T-helper 2 cell treated with Interferon-gamma antibody and Interleukin-4, amounts not matched to agents 5 μg/mL and 100 μg/mL, for 36 hours (primary cell): Measurements from ENCODE around the gene TGFB3.

Experiments
- DNase-seq: peaks from one replicate; pipeline ENCODE4 v3.0.0; 2021; ENCODE audit warnings: low spot score
- H3K27ac Mint-ChIP-seq: one replicate; pipeline ENCODE4 v1.8.0; 2021; ENCODE audit warnings: mild to moderate bottlenecking, mixed read lengths
- H3K27me3 Mint-ChIP-seq: one replicate; pipeline ENCODE4 v1.8.0; 2021; ENCODE audit warnings: low read depth, mixed read lengths
- H3K36me3 Mint-ChIP-seq: one replicate; pipeline ENCODE4 v1.8.0; 2021; ENCODE audit warnings: low read depth, mixed read lengths
- H3K4me1 Mint-ChIP-seq: one replicate; pipeline ENCODE4 v1.8.0; 2021; ENCODE audit warnings: low read depth, mixed read lengths
- H3K4me3 Mint-ChIP-seq: one replicate; pipeline ENCODE4 v1.8.0; 2022; ENCODE audit warnings: mild to moderate bottlenecking, moderate library complexity, mixed read lengths
- H3K9me3 Mint-ChIP-seq: one replicate; pipeline ENCODE4 v1.8.0; 2021; ENCODE audit warnings: mixed read lengths

The TGFB3 gene

DNA sequence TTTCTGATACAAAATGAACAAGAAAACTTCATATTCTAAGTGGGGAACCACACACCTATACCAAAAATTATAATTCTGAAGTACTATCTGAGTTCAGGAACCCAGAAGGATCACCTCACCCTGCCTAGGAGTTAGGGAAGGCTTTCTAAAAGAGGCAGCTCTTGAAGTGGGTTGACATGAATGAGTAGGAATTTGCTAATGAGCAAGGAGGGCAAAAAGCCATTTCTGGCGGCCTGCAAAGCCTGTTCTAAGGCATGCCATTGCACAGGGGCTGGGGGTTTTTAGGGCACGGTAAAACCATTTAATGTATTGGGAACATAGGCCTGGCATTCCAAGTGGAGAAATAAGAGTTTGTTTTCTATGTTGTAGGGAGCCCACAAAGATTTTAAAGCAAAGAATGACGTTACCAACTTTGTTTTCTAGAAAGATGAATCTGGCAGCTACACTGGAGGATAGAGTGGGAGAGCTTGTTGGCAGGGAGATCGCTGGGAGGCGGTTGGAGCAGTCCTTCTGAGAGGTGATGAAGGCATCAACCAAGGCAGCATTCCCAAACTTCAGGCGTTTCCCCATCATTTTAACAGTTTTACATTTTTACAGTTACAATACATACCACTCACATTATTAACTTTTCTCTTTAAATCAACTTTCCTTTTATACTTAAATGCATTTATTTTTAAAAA lies 17.9 kb upstream of the TGFB3 start:
- peaks cover 3% of the 10 kb centered on the region for H3K9me3 Mint-ChIP-seq
- no peak for DNase-seq
- no peak overlapping the region for H3K4me3 Mint-ChIP-seq
- H3K36me3 Mint-ChIP-seq = peaks cover 1% of the 10 kb centered on the region
- no peak overlapping the region for H3K27ac Mint-ChIP-seq
- H3K4me1 Mint-ChIP-seq = no peaks in the 10 kb centered on the region
- no peaks in the 10 kb centered on the region for H3K27me3 Mint-ChIP-seq

GRCh38 chr14:75996488-75996887 lies 14.7 kb upstream of the TGFB3 start:
- Mint-ChIP-seq H3K9me3 (no peaks in the 10 kb centered on the region), H3K4me1 (peaks cover 3% of the 10 kb centered on the region), H3K4me3 (no peak overlapping the region), H3K27me3 (no peaks in the 10 kb centered on the region), H3K27ac (no peak overlapping the region), H3K36me3 (peaks cover under 1% of the 10 kb centered on the region)
- DNase-seq = no peak

GRCh38 chr14:75995372-75996041 lies 13.7 kb upstream of the TGFB3 start:
- Mint-ChIP-seq H3K27me3 (no peaks in the 10 kb centered on the region), H3K36me3 (no peaks in the 10 kb centered on the region), H3K27ac (no peak overlapping the region), H3K4me3 (no peak overlapping the region), H3K4me1 (peaks cover 3% of the 10 kb centered on the region), H3K9me3 (no peaks in the 10 kb centered on the region)
- no peak for DNase-seq

- no peak for DNase-seq
- Mint-ChIP-seq H3K27me3 (no peaks in the 10 kb centered on the region), H3K4me1 (peaks cover 3% of the 10 kb centered on the region), H3K4me3 (no peak overlapping the region), H3K36me3 (no peaks in the 10 kb centered on the region), H3K9me3 (no peaks in the 10 kb centered on the region), H3K27ac (no peak overlapping the region)
These were observed 11.8 kb upstream of the TGFB3 start for GRCh38 chr14:75993567-75994041.

- H3K4me3 Mint-ChIP-seq = no peak overlapping the region
- no peaks in the 10 kb centered on the region for H3K27me3 Mint-ChIP-seq
- H3K4me1 Mint-ChIP-seq = peaks cover 3% of the 10 kb centered on the region
- no peaks in the 10 kb centered on the region for H3K9me3 Mint-ChIP-seq
- no peak for DNase-seq
- no peaks in the 10 kb centered on the region for H3K36me3 Mint-ChIP-seq
- no peak overlapping the region for H3K27ac Mint-ChIP-seq
These were observed 10.0 kb upstream of the TGFB3 start for GRCh38 chr14:75991753-75992152.

- H3K27ac Mint-ChIP-seq = no peak overlapping the region
- no peaks in the 10 kb centered on the region for H3K27me3 Mint-ChIP-seq
- DNase-seq = no peak
- H3K4me3 Mint-ChIP-seq = no peak overlapping the region
- H3K9me3 Mint-ChIP-seq = no peaks in the 10 kb centered on the region
- H3K36me3 Mint-ChIP-seq = no peaks in the 10 kb centered on the region
- peaks cover 10% of the 10 kb centered on the region for H3K4me1 Mint-ChIP-seq
These were observed 8.5 kb upstream of the TGFB3 start for GRCh38 chr14:75990297-75990696.

- Mint-ChIP-seq H3K4me3 (no peak overlapping the region), H3K36me3 (no peaks in the 10 kb centered on the region), H3K9me3 (no peaks in the 10 kb centered on the region), H3K27me3 (peaks cover 7% of the 10 kb centered on the region), H3K27ac (no peak overlapping the region), H3K4me1 (peaks cover 10% of the 10 kb centered on the region)
- no peak for DNase-seq
These were observed 7.3 kb upstream of the TGFB3 start for GRCh38 chr14:75989134-75989533.

- no peak overlapping the region for H3K27ac Mint-ChIP-seq
- no peak for DNase-seq
- H3K36me3 Mint-ChIP-seq = no peaks in the 10 kb centered on the region
- H3K4me3 Mint-ChIP-seq = no peak overlapping the region
- H3K27me3 Mint-ChIP-seq = peaks cover 21% of the 10 kb centered on the region
- peaks cover 8% of the 10 kb centered on the region for H3K4me1 Mint-ChIP-seq
- no peaks in the 10 kb centered on the region for H3K9me3 Mint-ChIP-seq
These were observed 5.6 kb upstream of the TGFB3 start for GRCh38 chr14:75987201-75987970.

GRCh38 chr14:75986439-75986765 lies 4.6 kb upstream of the TGFB3 start:
- DNase-seq = no peak
- Mint-ChIP-seq H3K36me3 (no peaks in the 10 kb centered on the region), H3K9me3 (no peaks in the 10 kb centered on the region), H3K27me3 (peaks cover 22% of the 10 kb centered on the region), H3K4me3 (peak overlapping the region; percentile 78), H3K27ac (no peak overlapping the region), H3K4me1 (peaks cover 12% of the 10 kb centered on the region)

- H3K9me3 Mint-ChIP-seq = no peaks in the 10 kb centered on the region
- peak; percentile 88 for DNase-seq
- peaks cover 22% of the 10 kb centered on the region for H3K27me3 Mint-ChIP-seq
- H3K27ac Mint-ChIP-seq = peak within 1 kb of the TSS; percentile 66
- H3K4me3 Mint-ChIP-seq = peak within 1 kb of the TSS; percentile 78
- H3K36me3 Mint-ChIP-seq = no peaks in the 10 kb centered on the region
- H3K4me1 Mint-ChIP-seq = peaks cover 16% of the 10 kb centered on the region
These were observed 4.0 kb upstream of the TGFB3 start, which contains the start of gene IFT43 for GRCh38 chr14:75985618-75986438. IFT43 (plus strand) TSS chr14:75985763; CDS start chr14:75985787, 24 bp downstream.

- Mint-ChIP-seq H3K9me3 (no peaks in the 10 kb centered on the region), H3K36me3 (no peaks in the 10 kb centered on the region), H3K27ac (no peak overlapping the region), H3K27me3 (peaks cover 22% of the 10 kb centered on the region), H3K4me1 (peaks cover 18% of the 10 kb centered on the region), H3K4me3 (peak overlapping the region; percentile 7)
- DNase-seq = no peak
These were observed 2.9 kb upstream of the TGFB3 start for GRCh38 chr14:75984674-75985073.

GRCh38 chr14:75983019-75983358 lies 1.2 kb upstream of the TGFB3 start:
- peaks cover 24% of the 10 kb centered on the region for H3K4me1 Mint-ChIP-seq
- H3K4me3 Mint-ChIP-seq = peak overlapping the region; percentile 69
- H3K27me3 Mint-ChIP-seq = peaks cover 22% of the 10 kb centered on the region
- no peaks in the 10 kb centered on the region for H3K36me3 Mint-ChIP-seq
- no peak overlapping the region for H3K27ac Mint-ChIP-seq
- DNase-seq = no peak
- H3K9me3 Mint-ChIP-seq = no peaks in the 10 kb centered on the region

DNA sequence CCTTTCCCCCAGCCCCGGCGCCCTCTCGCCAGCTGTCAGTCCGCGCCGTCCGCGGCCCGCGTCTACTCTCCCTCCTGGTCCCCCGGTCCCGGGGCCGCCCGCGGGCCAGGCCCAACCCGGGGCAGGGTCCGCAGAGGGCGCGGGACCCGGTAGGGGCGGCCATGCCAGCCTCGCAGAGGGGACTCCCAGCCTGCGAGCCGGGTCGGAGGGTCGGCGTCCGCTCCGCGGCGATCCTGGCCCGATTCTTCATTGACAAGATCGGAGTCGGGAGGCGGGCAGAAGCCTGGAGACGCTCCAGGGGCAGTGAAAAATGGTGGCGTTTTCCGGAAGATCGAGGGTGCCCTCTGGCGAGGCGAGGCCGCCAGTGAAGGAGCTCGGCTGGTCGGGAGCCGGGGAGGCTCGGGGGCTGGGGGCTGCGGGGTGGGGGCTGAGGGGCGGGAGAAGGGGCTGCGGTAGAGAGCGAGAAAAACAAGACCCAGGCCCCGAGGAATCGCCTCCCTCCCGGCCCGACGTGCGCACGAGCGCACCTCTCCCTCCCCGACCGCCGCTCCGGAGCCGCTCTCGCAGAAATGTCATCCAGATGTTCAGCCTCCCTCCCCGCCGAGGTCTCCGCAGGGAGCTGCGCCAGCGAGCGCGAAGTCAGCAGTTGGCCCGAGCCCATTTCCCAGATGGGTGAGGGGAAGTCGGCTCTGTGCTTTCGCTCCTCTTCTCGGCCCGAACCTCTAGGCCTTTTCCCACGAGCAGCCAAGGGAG lies 647 bp upstream of the TGFB3 start:
- H3K4me3 Mint-ChIP-seq = peak overlapping the region; percentile 85
- H3K4me1 Mint-ChIP-seq = peaks cover 24% of the 10 kb centered on the region
- peak overlapping the region; percentile 90 for H3K27ac Mint-ChIP-seq

More for the DNA sequence above, 647 bp upstream of the TGFB3 start:
- DNase-seq = peak; percentile 77
- H3K27me3 Mint-ChIP-seq = peaks cover 22% of the 10 kb centered on the region
- no peaks in the 10 kb centered on the region for H3K36me3 Mint-ChIP-seq
- no peaks in the 10 kb centered on the region for H3K9me3 Mint-ChIP-seq
